Activated T-cell treated with anti-CD3 and anti-CD28 coated beads, Interleukin-2, amount 50 U/mL, for 4 hours (primary cell): ENCODE data around the gene TPM2. TPM values are rescaled to one million over a fixed set of nuclear protein-coding genes. Genes with fewer than 3 reads are reported as not detected.

Source experiments
- ATAC-seq, 2 donors: fragments of 200-7000 bp; cut with Tn5 transposase; one replicate each; pipeline ENCODE4 v1.10.0; 2021
- DNase-seq: peaks from one replicate; pipeline ENCODE4 v3.0.0-alpha.2; 2020
- H3K27me3 Mint-ChIP-seq: one replicate; pipeline ENCODE4 v1.8.0; 2021; ENCODE audit warnings: low read depth, mixed read lengths
- H3K36me3 Mint-ChIP-seq: one replicate; pipeline ENCODE4 v1.8.0; 2022; ENCODE audit warnings: mixed read lengths; ENCODE audit not compliant: insufficient read depth
- H3K4me1 Mint-ChIP-seq: one replicate; pipeline ENCODE4 v1.8.0; 2021; ENCODE audit warnings: low read depth, mixed read lengths
- H3K4me3 Mint-ChIP-seq: one replicate; pipeline ENCODE4 v1.8.0; 2021; ENCODE audit warnings: mild to moderate bottlenecking, moderate library complexity, mixed read lengths
- H3K9me3 Mint-ChIP-seq: one replicate; pipeline ENCODE4 v1.8.0; 2021; ENCODE audit warnings: mixed read lengths
- total RNA-seq, 3 donors: library from RNA; stranded (reverse); gene quantifications; one replicate each; pipeline ENCODE4 v1.2.1, GENCODE V29; 2021

Gene TPM2
- total RNA-seq, result 1 to 10 TPM; 1.6 to 2.2 (median 2.2) TPM

GRCh38 chr9:35689542-35690293 is at the start of gene TPM2:
TSS of gene TPM2 (minus strand) at chr9:35689925. CDS start at chr9:35689817, 108 bp downstream.
- peaks cover 20% of the 10 kb centered on the region for H3K4me1 Mint-ChIP-seq
- ATAC-seq (no peak), DNase-seq (no peak)
- peak within 1 kb of the TSS; percentile 81 for H3K4me3 Mint-ChIP-seq
- H3K27me3 Mint-ChIP-seq, result no peaks in the 10 kb centered on the region
- H3K36me3 Mint-ChIP-seq, result no peaks in the 10 kb centered on the region
- no peaks in the 10 kb centered on the region for H3K9me3 Mint-ChIP-seq

GRCh38 chr9:35738924-35739323 is 49.2 kb upstream of the TPM2 start:
- Mint-ChIP-seq H3K9me3 (no peaks in the 10 kb centered on the region), H3K27me3 (no peaks in the 10 kb centered on the region), H3K36me3 (peaks cover 43% of the 10 kb centered on the region), H3K4me1 (peaks cover 25% of the 10 kb centered on the region), H3K4me3 (no peak overlapping the region)
- no peak for ATAC-seq
- DNase-seq, result no peak

GRCh38 chr9:35738186-35738585 is 48.5 kb upstream of the TPM2 start:
- no peaks in the 10 kb centered on the region for H3K9me3 Mint-ChIP-seq
- no peaks in the 10 kb centered on the region for H3K27me3 Mint-ChIP-seq
- H3K4me1 Mint-ChIP-seq, result peaks cover 27% of the 10 kb centered on the region
- no peak overlapping the region for H3K4me3 Mint-ChIP-seq
- ATAC-seq (no peak), DNase-seq (no peak)
- H3K36me3 Mint-ChIP-seq, result peaks cover 37% of the 10 kb centered on the region

- H3K36me3 Mint-ChIP-seq, result peaks cover 34% of the 10 kb centered on the region
- ATAC-seq (no peak), DNase-seq (no peak)
- H3K27me3 Mint-ChIP-seq, result no peaks in the 10 kb centered on the region
- H3K4me1 Mint-ChIP-seq, result peaks cover 29% of the 10 kb centered on the region
- no peak overlapping the region for H3K4me3 Mint-ChIP-seq
- no peaks in the 10 kb centered on the region for H3K9me3 Mint-ChIP-seq
Observed at GRCh38 chr9:35737143-35737542, 47.4 kb upstream of the TPM2 start.

GRCh38 chr9:35736201-35736633 is 46.5 kb upstream of the TPM2 start:
- Mint-ChIP-seq H3K27me3 (no peaks in the 10 kb centered on the region), H3K4me1 (peaks cover 21% of the 10 kb centered on the region), H3K36me3 (peaks cover 28% of the 10 kb centered on the region), H3K9me3 (no peaks in the 10 kb centered on the region), H3K4me3 (no peak overlapping the region)
- DNase-seq (peak; percentile 58), ATAC-seq (no peak)

GRCh38 chr9:35734096-35734495 is 44.4 kb upstream of the TPM2 start:
- no peak overlapping the region for H3K4me3 Mint-ChIP-seq
- DNase-seq (no peak), ATAC-seq (no peak)
- no peaks in the 10 kb centered on the region for H3K27me3 Mint-ChIP-seq
- peaks cover 21% of the 10 kb centered on the region for H3K4me1 Mint-ChIP-seq
- H3K9me3 Mint-ChIP-seq, result no peaks in the 10 kb centered on the region
- H3K36me3 Mint-ChIP-seq, result peaks cover 23% of the 10 kb centered on the region

GRCh38 chr9:35732800-35733541 is 43.2 kb upstream of the TPM2 start:
- peaks cover 17% of the 10 kb centered on the region for H3K36me3 Mint-ChIP-seq
- DNase-seq (peak; percentile 16), ATAC-seq (peak; percentile 2 to 5)
- peaks cover 21% of the 10 kb centered on the region for H3K4me1 Mint-ChIP-seq
- H3K4me3 Mint-ChIP-seq, result no peak overlapping the region
- H3K27me3 Mint-ChIP-seq, result no peaks in the 10 kb centered on the region
- H3K9me3 Mint-ChIP-seq, result no peaks in the 10 kb centered on the region

- H3K36me3 Mint-ChIP-seq, result peaks cover 13% of the 10 kb centered on the region
- DNase-seq (peak; percentile 94), ATAC-seq (peak; percentile 89)
- no peak within 1 kb of the TSS for H3K4me3 Mint-ChIP-seq
- peaks cover 21% of the 10 kb centered on the region for H3K4me1 Mint-ChIP-seq
- H3K27me3 Mint-ChIP-seq, result no peaks in the 10 kb centered on the region
- no peaks in the 10 kb centered on the region for H3K9me3 Mint-ChIP-seq
Observed at GRCh38 chr9:35732185-35732799, 42.6 kb upstream of the TPM2 start, which contains the start of the genes CREB3 and TLN1. TSS of gene CREB3 (plus strand) at chr9:35732666. CDS start at chr9:35732773, 107 bp downstream. TSS of gene TLN1 (minus strand) at chr9:35732195. CDS start at chr9:35725694, 6,501 bp downstream.

- no peak for DNase-seq
- H3K27me3 Mint-ChIP-seq, result no peaks in the 10 kb centered on the region
- ATAC-seq, result peak in 1 of 2 donors; percentile 1
Observed at GRCh38 chr9:35731415-35732184, 41.9 kb upstream of the TPM2 start.

GRCh38 chr9:35730486-35730854 is 40.7 kb upstream of the TPM2 start:
- Mint-ChIP-seq H3K9me3 (no peaks in the 10 kb centered on the region), H3K4me1 (peaks cover 21% of the 10 kb centered on the region), H3K36me3 (peaks cover 9% of the 10 kb centered on the region), H3K27me3 (no peaks in the 10 kb centered on the region), H3K4me3 (no peak overlapping the region)
- DNase-seq (no peak), ATAC-seq (no peak)

More at GRCh38 chr9:35731415-35732184, 41.9 kb upstream of the TPM2 start:
- peaks cover 13% of the 10 kb centered on the region for H3K36me3 Mint-ChIP-seq
- no peak overlapping the region for H3K4me3 Mint-ChIP-seq
- peaks cover 21% of the 10 kb centered on the region for H3K4me1 Mint-ChIP-seq
- H3K9me3 Mint-ChIP-seq, result no peaks in the 10 kb centered on the region

- no peak for ATAC-seq
- H3K4me3 Mint-ChIP-seq, result no peak overlapping the region
Observed at GRCh38 chr9:35729700-35730485, 40.2 kb upstream of the TPM2 start.

GRCh38 chr9:35729101-35729500 is 39.4 kb upstream of the TPM2 start:
- Mint-ChIP-seq H3K27me3 (no peaks in the 10 kb centered on the region), H3K4me3 (no peak overlapping the region), H3K36me3 (peaks cover 14% of the 10 kb centered on the region), H3K4me1 (peaks cover 18% of the 10 kb centered on the region), H3K9me3 (no peaks in the 10 kb centered on the region)
- ATAC-seq, result no peak
- DNase-seq, result no peak

More at GRCh38 chr9:35729700-35730485, 40.2 kb upstream of the TPM2 start:
- DNase-seq, result no peak
- Mint-ChIP-seq H3K9me3 (no peaks in the 10 kb centered on the region), H3K27me3 (no peaks in the 10 kb centered on the region), H3K36me3 (peaks cover 7% of the 10 kb centered on the region), H3K4me1 (peaks cover 18% of the 10 kb centered on the region)
